H1 (cell line): ENCODE results near the gene SATL1. TPM values are rescaled to one million over a fixed set of nuclear protein-coding genes. Genes with fewer than 3 reads are reported as not detected.
A peak's percentile ranks its signal among the peaks of the same experiment; 100 is the strongest.

Experiments used
- CTCF ChIA-PET: fragments of 300-600 bp; sonication (Branson Sonifier 250); formaldehyde crosslinking; loops from one replicate; lab custom pipeline; 2021; ENCODE audit not compliant: partially characterized antibody; lab: Charles Lee
- POLR2A ChIA-PET: fragments of 300-600 bp; sonication (Branson Sonifier 250); formaldehyde crosslinking; loops from one replicate; lab custom pipeline; 2021; ENCODE audit warnings: inconsistent platforms; ENCODE audit not compliant: partially characterized antibody; lab: Charles Lee
- DNase-seq, 2 experiments: peaks; one replicate each; pipeline versions ENCODE4 v3.0.0 to v3.0.0-alpha.2; 2010 to 2022; ENCODE audit warnings: low spot score in 2 of 2, low read depth in 1 of 2, mixed read lengths in 1 of 2
- FAIRE-seq: peaks from 2 replicates; lab custom pipeline; 2011; peaks lifted over from hg19 to GRCh38; lab: Jason Lieb, UNC
- H2AFZ ChIP-seq: 2 replicates; pipeline ENCODE4 v1.8.1; 2012; ENCODE audit warnings: low read length, inconsistent platforms
- H2AK5ac ChIP-seq: 2 replicates; pipeline ENCODE4 v1.6.1; 2013; ENCODE audit warnings: low read depth, low read length
- H2BK120ac ChIP-seq: replicated peaks from 2 replicates; pipeline ENCODE3; 2013; ENCODE audit warnings: low read depth, low read length, inconsistent platforms
- H2BK12ac ChIP-seq: 2 replicates; pipeline ENCODE4 v1.6.1; 2013; ENCODE audit warnings: low read depth, low read length
- H2BK15ac ChIP-seq: 2 replicates; pipeline ENCODE4 v1.6.1; 2013; ENCODE audit warnings: low read length
- H2BK20ac ChIP-seq: 2 replicates; pipeline ENCODE4 v1.6.1; 2013; ENCODE audit warnings: low read length
- H2BK5ac ChIP-seq: 2 replicates; pipeline ENCODE4 v1.6.1; 2013; ENCODE audit warnings: low read depth, low read length
- H3K14ac ChIP-seq: 2 replicates; pipeline ENCODE4 v1.6.1; 2013; ENCODE audit warnings: inconsistent platforms; ENCODE audit not compliant: insufficient read length
- H3K18ac ChIP-seq: 2 replicates; pipeline ENCODE4 v1.6.1; 2013; ENCODE audit warnings: low read length; ENCODE audit errors: extremely low read depth
- H3K23ac ChIP-seq: 2 replicates; pipeline ENCODE4 v1.6.1; 2013; ENCODE audit warnings: inconsistent platforms; ENCODE audit not compliant: insufficient read length
- H3K23me2 ChIP-seq: 2 replicates; pipeline ENCODE4 v1.6.1; 2013; ENCODE audit warnings: low read depth, low read length
- H3K27ac ChIP-seq: 2 replicates; pipeline ENCODE4 v1.6.1; 2011; ENCODE audit warnings: low read depth, low read length, inconsistent platforms
- H3K27me3 ChIP-seq, 4 experiments: replicated peaks in 1 of 4; 1 replicate in 1 of 4; 2 replicates in 3 of 4; pipeline versions ENCODE4 v1.6.1 to v1.8.1; 2011 to 2013; ENCODE audit warnings: low read length in 3 of 4, mild to moderate bottlenecking in 3 of 4, inconsistent platforms in 2 of 4, mixed read lengths in 2 of 4, moderate library complexity in 1 of 4; ENCODE audit not compliant: control insufficient read depth in 3 of 4, insufficient read depth in 3 of 4; ENCODE audit errors: extremely low read depth in 1 of 4
- H3K36me3 ChIP-seq, 4 experiments: 2 replicates each; pipeline versions ENCODE4 v1.6.1 to v1.8.1; 2011 to 2013; ENCODE audit warnings: mild to moderate bottlenecking in 4 of 4, low read length in 3 of 4, moderate library complexity in 2 of 4, control low read depth in 1 of 4, inconsistent platforms in 1 of 4; ENCODE audit not compliant: insufficient read depth in 4 of 4, control insufficient read depth in 2 of 4
- H3K4ac ChIP-seq: replicated peaks from 2 replicates; pipeline ENCODE3; 2013; ENCODE audit warnings: low read length, low read depth, mixed read lengths, inconsistent platforms; ENCODE audit not compliant: insufficient read length
- H3K4me1 ChIP-seq, 4 experiments: replicated peaks in 1 of 4; 1 replicate in 1 of 4; 2 replicates in 3 of 4; pipeline versions ENCODE4 v1.6.1 to v1.8.1; 2011 to 2013; ENCODE audit warnings: low read length in 3 of 4, inconsistent platforms in 2 of 4, mixed read lengths in 1 of 4; ENCODE audit not compliant: insufficient read depth in 4 of 4, control insufficient read depth in 3 of 4
- H3K4me2 ChIP-seq, 2 experiments: 2 replicates each; pipeline versions ENCODE4 v1.6.1 to v1.8.1; 2011 to 2013; ENCODE audit warnings: low read depth in 2 of 2, low read length in 2 of 2, control low read depth in 1 of 2, inconsistent platforms in 1 of 2, mild to moderate bottlenecking in 1 of 2; ENCODE audit not compliant: insufficient read depth in 1 of 2
- H3K4me3 ChIP-seq, 4 experiments: fragments of 200-600, 300-600 bp in 1 of 4; sonication (generic), shearing (Covaris generic), sonication (Bioruptor Twin) in 1 of 4; 2 replicates each; pipeline versions ENCODE4 v1.5.1 to v1.8.1; 2011 to 2016; ENCODE audit warnings: low read length in 4 of 4, low read depth in 3 of 4, control low read depth in 2 of 4, inconsistent platforms in 2 of 4, mild to moderate bottlenecking in 2 of 4, mixed read lengths in 1 of 4, moderate library complexity in 1 of 4; ENCODE audit not compliant: insufficient read depth in 2 of 4; ENCODE audit errors: extremely low read depth in 1 of 4
- H3K56ac ChIP-seq: replicated peaks from 2 replicates; pipeline ENCODE3; 2013; ENCODE audit warnings: low read depth, mild to moderate bottlenecking, mixed read lengths, low read length, inconsistent platforms; ENCODE audit not compliant: insufficient read length
- H3K79me1 ChIP-seq: 2 replicates; pipeline ENCODE4 v1.6.1; 2013; ENCODE audit warnings: low read depth, low read length, control low read depth
- H3K79me2 ChIP-seq, 2 experiments: 2 replicates each; pipeline versions ENCODE4 v1.6.1 to v1.8.1; 2012 to 2013; ENCODE audit warnings: low read length in 2 of 2, mild to moderate bottlenecking in 2 of 2, inconsistent platforms in 1 of 2; ENCODE audit not compliant: insufficient read depth in 2 of 2, control insufficient read depth in 1 of 2
- H3K9ac ChIP-seq, 4 experiments: replicated peaks in 1 of 4; 1 replicate in 1 of 4; 2 replicates in 3 of 4; pipeline versions ENCODE4 v1.6.1 to v1.8.1; 2011 to 2013; ENCODE audit warnings: low read depth in 3 of 4, low read length in 3 of 4, control low read depth in 2 of 4, mild to moderate bottlenecking in 2 of 4, moderate library complexity in 2 of 4, inconsistent platforms in 1 of 4; ENCODE audit errors: extremely low read depth in 1 of 4
- H3K9me3 ChIP-seq, 2 experiments: 2 replicates each; pipeline versions ENCODE4 v1.6.1 to v1.8.1; 2012 to 2013; ENCODE audit warnings: mild to moderate bottlenecking in 2 of 2, moderate library complexity in 2 of 2, control low read depth in 1 of 2, inconsistent platforms in 1 of 2, low read depth in 1 of 2, low read length in 1 of 2, mixed read lengths in 1 of 2; ENCODE audit not compliant: insufficient read depth in 2 of 2
- H4K20me1 ChIP-seq, 2 experiments: replicated peaks in 1 of 2; 2 replicates each; pipeline versions ENCODE3 to v1.8.1; 2011 to 2013; ENCODE audit warnings: inconsistent platforms in 2 of 2, low read length in 2 of 2, mild to moderate bottlenecking in 1 of 2; ENCODE audit not compliant: insufficient read depth in 2 of 2, control insufficient read depth in 1 of 2
- H4K5ac ChIP-seq: 2 replicates; pipeline ENCODE4 v1.6.1; 2013; ENCODE audit warnings: low read length, low read depth, mixed read lengths, inconsistent platforms; ENCODE audit not compliant: insufficient read length
- H4K8ac ChIP-seq: 2 replicates; pipeline ENCODE4 v1.8.0; 2013; ENCODE audit warnings: mild to moderate bottlenecking, moderate library complexity, low read length, inconsistent platforms; ENCODE audit not compliant: insufficient read depth; ENCODE audit errors: extremely low read depth
- H4K91ac ChIP-seq: replicated peaks from 2 replicates; pipeline ENCODE3; 2013; ENCODE audit warnings: low read length, mixed read lengths, inconsistent platforms; ENCODE audit not compliant: insufficient read length
- BCL11A ChIP-seq, 2 experiments: IDR thresholded peaks; one replicate each; pipeline ENCODE4 v1.6.1; 2011; ENCODE audit warnings: low read depth in 2 of 2, low read length in 2 of 2, mild to moderate bottlenecking in 2 of 2
- RAD21 ChIP-seq, 2 experiments: IDR thresholded peaks in 1 of 2; conservative IDR thresholded peaks in 1 of 2; 2 replicates each; pipeline ENCODE4 v1.6.1; 2011; ENCODE audit warnings: low read depth in 2 of 2, low read length in 2 of 2, improper control_type of control experiment in 1 of 2, inconsistent platforms in 1 of 2, mild to moderate bottlenecking in 1 of 2, moderate library complexity in 1 of 2
- WGBS, 2 experiments: shearing (Covaris generic) in 1 of 2; methylation state at CpG; one replicate each; pipeline versions ENCODE4 v1.1.6 to v1.1.7; 2013 to 2015; ENCODE audit warnings: low lambda C conversion rate in 2 of 2, mixed read lengths in 2 of 2, inconsistent platforms in 1 of 2, low coverage in 1 of 2, missing lambda C conversion rate in 1 of 2; ENCODE audit not compliant: insufficient replicate concordance in 2 of 2, insufficient coverage in 1 of 2, insufficient read length in 1 of 2; ENCODE audit errors: extremely low coverage in 1 of 2, missing lambda C conversion rate in 1 of 2; 5-methylcytosine and 5-hydroxymethylcytosine counted together
- polyA plus RNA-seq, 7 experiments: library from polyadenylated mRNA; depleted of rRNA in 3 of 7; stranded (reverse) in 5 of 7; unstranded in 2 of 7; fragments of >200 nt in 5 of 7; fragments of 200-250 nt in 2 of 7; gene quantifications; 1 replicate in 5 of 7; 2 replicates in 1 of 7; 4 replicates in 1 of 7; pipeline versions ENCODE4 v1.2.1 to v1.2.3, GENCODE V29; 2011 to 2013; ENCODE audit warnings: missing spikeins in 2 of 7, mixed read lengths in 2 of 7
- total RNA-seq: library from RNA; stranded (reverse); fragmentation: NEBNext Ultra II Directional; extraction: Animal tissue kit (Norgen Biotek cat#: 25700); gene quantifications from 2 replicates; pipeline ENCODE4 v1.2.1, GENCODE V29; 2021

Gene SATL1
- total and polyA plus RNA-seq, 2 of the 8 experiments (the other 6 are each of a cell fraction or from before 2014, with no cell fraction given), result 0.06 to 0.17 TPM

GRCh38 chrX:85052636-85053343 lies 190.8 kb downstream of the SATL1 start:
- Histone ChIP-seq H3K14ac (no peak overlapping the region), H3K4ac (no peak overlapping the region), H2BK120ac (no peak overlapping the region), H3K79me2 (no peaks in the 10 kb centered on the region), H3K4me3 (no peak overlapping the region), H3K18ac (no peak overlapping the region), H3K23ac (no peak overlapping the region), H2BK20ac (no peak overlapping the region), H2BK15ac (no peak overlapping the region), H3K9ac (no peak overlapping the region), H2AK5ac (no peak overlapping the region), H3K27ac (no peak overlapping the region), H3K79me1 (no peaks in the 10 kb centered on the region), H2BK12ac (no peak overlapping the region), H4K8ac (no peak overlapping the region), H2AFZ (no peak overlapping the region), H3K56ac (no peak overlapping the region), H2BK5ac (no peak overlapping the region), H4K5ac (no peak overlapping the region), H3K23me2 (no peaks in the 10 kb centered on the region), H3K36me3 (no peaks in the 10 kb centered on the region), H3K4me2 (no peak overlapping the region), H3K9me3 (no peaks in the 10 kb centered on the region), H3K4me1 (no peaks in the 10 kb centered on the region), H3K27me3 (no peaks in the 10 kb centered on the region), H4K20me1 (no peaks in the 10 kb centered on the region), H4K91ac (no peak overlapping the region)
- FAIRE-seq (no peak), DNase-seq (no peak)
- CTCF ChIA-PET, result interaction anchor here (1.1 kb wide), 1 partner anchor 323 kb away, joined by 3 read pairs; no protein-coding TSS in a partner anchor
- WGBS, 2 experiments, result 84% methylated on average over 2 of the region's 2 CpGs; no CpG with 5 or more reads in 1 of the 2 experiments
- TF ChIP-seq BCL11A (IDR thresholded peaks at IDR 0.05; ENCODE audit: low read depth in 2 of 2, low read length in 2 of 2) (no peak), RAD21 (IDR thresholded peaks at IDR 0.05 in 1 of 2, conservative IDR thresholded peaks at IDR 0.05 in 1 of 2; ENCODE audit: low read depth in 2 of 2, low read length in 2 of 2) (peak in 1 of 2 experiments; percentile 22; a peak in 2 of 4 replicates)
- POLR2A ChIA-PET, result no interaction called here
